ENCODE results near the gene ELP6.

ELP6 gene

GRCh38 chr3:47452453-47453215 is 60.9 kb downstream of the ELP6 start:
- Histone ChIP-seq H3K9ac (ENCODE audit: low read length) (no peak overlapping the region), H3K27ac (ENCODE audit: low read length) (no peak overlapping the region), H4K20me1 (ENCODE audit: insufficient read depth, low read length) (peaks cover 33% of the 10 kb centered on the region), H2AFZ (ENCODE audit: low read depth, low read length) (no peak overlapping the region), H3K4me3 (ENCODE audit: low read length) (no peak overlapping the region), H3K79me2 (ENCODE audit: low read length) (peaks cover 68% of the 10 kb centered on the region), H3K4me2 (ENCODE audit: low read length) (no peak overlapping the region), H3K27me3 (ENCODE audit: low read depth, low read length) (no peaks in the 10 kb centered on the region), H3K36me3 (replicated peaks; ENCODE audit: low read depth, low read length) (peaks cover 4% of the 10 kb centered on the region), H3K9me3 (ENCODE audit: insufficient read depth, low read length) (no peaks in the 10 kb centered on the region), H3K4me1 (ENCODE audit: low read length) (no peaks in the 10 kb centered on the region)
- TF ChIP-seq, protein P1, sequence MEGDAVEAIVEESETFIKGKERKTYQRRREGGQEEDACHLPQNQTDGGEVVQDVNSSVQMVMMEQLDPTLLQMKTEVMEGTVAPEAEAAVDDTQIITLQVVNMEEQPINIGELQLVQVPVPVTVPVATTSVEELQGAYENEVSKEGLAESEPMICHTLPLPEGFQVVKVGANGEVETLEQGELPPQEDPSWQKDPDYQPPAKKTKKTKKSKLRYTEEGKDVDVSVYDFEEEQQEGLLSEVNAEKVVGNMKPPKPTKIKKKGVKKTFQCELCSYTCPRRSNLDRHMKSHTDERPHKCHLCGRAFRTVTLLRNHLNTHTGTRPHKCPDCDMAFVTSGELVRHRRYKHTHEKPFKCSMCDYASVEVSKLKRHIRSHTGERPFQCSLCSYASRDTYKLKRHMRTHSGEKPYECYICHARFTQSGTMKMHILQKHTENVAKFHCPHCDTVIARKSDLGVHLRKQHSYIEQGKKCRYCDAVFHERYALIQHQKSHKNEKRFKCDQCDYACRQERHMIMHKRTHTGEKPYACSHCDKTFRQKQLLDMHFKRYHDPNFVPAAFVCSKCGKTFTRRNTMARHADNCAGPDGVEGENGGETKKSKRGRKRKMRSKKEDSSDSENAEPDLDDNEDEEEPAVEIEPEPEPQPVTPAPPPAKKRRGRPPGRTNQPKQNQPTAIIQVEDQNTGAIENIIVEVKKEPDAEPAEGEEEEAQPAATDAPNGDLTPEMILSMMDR (IDR thresholded peaks at IDR 0.05; ENCODE audit: low read depth, low read length): no peak
- TF ChIP-seq EZH2phosphoT487 (IDR thresholded peaks at IDR 0.05; ENCODE audit: low read depth): no peak
